Activated naive CD8-positive, alpha-beta T cell treated with anti-CD3 and anti-CD28 coated beads, Interleukin-2, amount 50 U/mL, for 24 hours (primary cell): Measurements from ENCODE around the gene ZSCAN22.
"Not testable (repeated sequence)": the region's sequence is repeated elsewhere in the genome, so short reads cannot be mapped to it uniquely, and the experiment has no call there.

Experiments used
- ATAC-seq: fragments of 150-1000 bp; cut with Tn5 transposase; one replicate; pipeline ENCODE4 v1.10.0; 2021
- DNase-seq: peaks from one replicate; pipeline ENCODE4 v3.0.0; 2021
- H3K27ac Mint-ChIP-seq: one replicate; pipeline ENCODE4 v1.8.0; 2021; ENCODE audit warnings: mild to moderate bottlenecking, mixed read lengths
- H3K27me3 Mint-ChIP-seq: one replicate; pipeline ENCODE4 v1.8.0; 2021; ENCODE audit warnings: mixed read lengths
- H3K36me3 Mint-ChIP-seq: one replicate; pipeline ENCODE4 v1.8.0; 2021; ENCODE audit warnings: low read depth, mixed read lengths
- H3K4me1 Mint-ChIP-seq: one replicate; pipeline ENCODE4 v1.8.0; 2021; ENCODE audit warnings: mixed read lengths
- H3K4me3 Mint-ChIP-seq: one replicate; pipeline ENCODE4 v1.8.0; 2021; ENCODE audit warnings: mild to moderate bottlenecking, moderate library complexity, mixed read lengths
- H3K9me3 Mint-ChIP-seq: one replicate; pipeline ENCODE4 v1.8.0; 2021; ENCODE audit warnings: mixed read lengths

The ZSCAN22 gene

GRCh38 chr19:58334691-58335249 lies 8.0 kb downstream of the ZSCAN22 start:
- no peak for ATAC-seq
- Mint-ChIP-seq H3K9me3 (no peaks in the 10 kb centered on the region), H3K27ac (no peak overlapping the region), H3K27me3 (no peaks in the 10 kb centered on the region), H3K36me3 (peaks cover 24% of the 10 kb centered on the region), H3K4me1 (peaks cover 1% of the 10 kb centered on the region), H3K4me3 (no peak overlapping the region)
- no peak for DNase-seq

- Mint-ChIP-seq H3K4me3 (no peak overlapping the region), H3K36me3 (peaks cover 28% of the 10 kb centered on the region), H3K9me3 (no peaks in the 10 kb centered on the region), H3K27me3 (no peaks in the 10 kb centered on the region), H3K27ac (no peak overlapping the region), H3K4me1 (peaks cover 4% of the 10 kb centered on the region)
- ATAC-seq (no peak), DNase-seq (no peak)
Observed at GRCh38 chr19:58335630-58336029, 8.8 kb downstream of the ZSCAN22 start.

GRCh38 chr19:58336216-58336615 lies 9.4 kb downstream of the ZSCAN22 start:
- no peak overlapping the region for H3K27ac Mint-ChIP-seq
- no peaks in the 10 kb centered on the region for H3K27me3 Mint-ChIP-seq
- peaks cover 29% of the 10 kb centered on the region for H3K36me3 Mint-ChIP-seq
- DNase-seq (no peak), ATAC-seq (no peak)
- H3K4me3 Mint-ChIP-seq = no peak overlapping the region
- H3K9me3 Mint-ChIP-seq = no peaks in the 10 kb centered on the region
- peaks cover 4% of the 10 kb centered on the region for H3K4me1 Mint-ChIP-seq

GRCh38 chr19:58336820-58337219 lies 10.0 kb downstream of the ZSCAN22 start:
- H3K27me3 Mint-ChIP-seq = no peaks in the 10 kb centered on the region
- no peak overlapping the region for H3K27ac Mint-ChIP-seq
- no peak for ATAC-seq
- no peak for DNase-seq
- peaks cover 31% of the 10 kb centered on the region for H3K36me3 Mint-ChIP-seq
- H3K9me3 Mint-ChIP-seq = no peaks in the 10 kb centered on the region
- no peak overlapping the region for H3K4me3 Mint-ChIP-seq
- peaks cover 4% of the 10 kb centered on the region for H3K4me1 Mint-ChIP-seq

GRCh38 chr19:58338336-58338735 lies 11.5 kb downstream of the ZSCAN22 start:
- DNase-seq (no peak), ATAC-seq (no peak)
- H3K9me3 Mint-ChIP-seq = no peaks in the 10 kb centered on the region
- H3K36me3 Mint-ChIP-seq = peaks cover 35% of the 10 kb centered on the region
- peaks cover 4% of the 10 kb centered on the region for H3K4me1 Mint-ChIP-seq
- H3K27me3 Mint-ChIP-seq = no peaks in the 10 kb centered on the region
- H3K4me3 Mint-ChIP-seq = no peak overlapping the region
- H3K27ac Mint-ChIP-seq = no peak overlapping the region

- Mint-ChIP-seq H3K36me3 (peaks cover 35% of the 10 kb centered on the region), H3K9me3 (no peaks in the 10 kb centered on the region), H3K4me3 (no peak overlapping the region), H3K27ac (no peak overlapping the region), H3K4me1 (peaks cover 4% of the 10 kb centered on the region), H3K27me3 (no peaks in the 10 kb centered on the region)
- ATAC-seq (no peak), DNase-seq (no peak)
Observed at GRCh38 chr19:58338825-58339558, 12.2 kb downstream of the ZSCAN22 start.

GRCh38 chr19:58345558-58345957 lies 18.8 kb downstream of the ZSCAN22 start:
- Mint-ChIP-seq H3K36me3 (peaks cover 15% of the 10 kb centered on the region), H3K27me3 (no peaks in the 10 kb centered on the region), H3K27ac (peak overlapping the region; percentile 25), H3K4me3 (peak overlapping the region; percentile 94), H3K9me3 (no peaks in the 10 kb centered on the region), H3K4me1 (peaks cover 28% of the 10 kb centered on the region)
- no peak for ATAC-seq
- no peak for DNase-seq

- DNase-seq (peak; percentile 77), ATAC-seq (peak; percentile 88)
- peaks cover 30% of the 10 kb centered on the region for H3K4me1 Mint-ChIP-seq
- no peaks in the 10 kb centered on the region for H3K9me3 Mint-ChIP-seq
- H3K27ac Mint-ChIP-seq = peak overlapping the region; percentile 82
- H3K27me3 Mint-ChIP-seq = no peaks in the 10 kb centered on the region
- peaks cover 15% of the 10 kb centered on the region for H3K36me3 Mint-ChIP-seq
- peak overlapping the region; percentile 94 for H3K4me3 Mint-ChIP-seq
Observed at GRCh38 chr19:58346961-58347929, 20.5 kb downstream of the ZSCAN22 start.

- not testable (repeated sequence) for H3K27me3 Mint-ChIP-seq, ATAC-seq, H3K9me3 Mint-ChIP-seq, DNase-seq
- peaks cover 14% of the 10 kb centered on the region for H3K36me3 Mint-ChIP-seq
- peak overlapping the region; percentile 94 for H3K4me3 Mint-ChIP-seq
- H3K27ac Mint-ChIP-seq = peak overlapping the region; percentile 82
- H3K4me1 Mint-ChIP-seq = peaks cover 30% of the 10 kb centered on the region
Observed at GRCh38 chr19:58348080-58348479, 21.3 kb downstream of the ZSCAN22 start.

- Mint-ChIP-seq H3K9me3 (no peaks in the 10 kb centered on the region), H3K4me1 (peaks cover 30% of the 10 kb centered on the region), H3K27me3 (no peaks in the 10 kb centered on the region), H3K36me3 (peaks cover 14% of the 10 kb centered on the region), H3K27ac (peak overlapping the region; percentile 14), H3K4me3 (peak overlapping the region; percentile 49)
- DNase-seq = no peak
- no peak for ATAC-seq
Observed at GRCh38 chr19:58349590-58349989, 22.8 kb downstream of the ZSCAN22 start.

GRCh38 chr19:58350001-58350861 lies 23.4 kb downstream of the ZSCAN22 start:
- Mint-ChIP-seq H3K4me3 (no peak overlapping the region), H3K36me3 (peaks cover 14% of the 10 kb centered on the region), H3K9me3 (no peaks in the 10 kb centered on the region), H3K4me1 (peaks cover 30% of the 10 kb centered on the region), H3K27me3 (no peaks in the 10 kb centered on the region), H3K27ac (no peak overlapping the region)
- ATAC-seq (no peak), DNase-seq (no peak)

- Mint-ChIP-seq H3K9me3 (no peaks in the 10 kb centered on the region), H3K27ac (no peak overlapping the region), H3K4me3 (no peak overlapping the region), H3K27me3 (no peaks in the 10 kb centered on the region), H3K36me3 (peaks cover 12% of the 10 kb centered on the region), H3K4me1 (peaks cover 29% of the 10 kb centered on the region)
- ATAC-seq (no peak), DNase-seq (no peak)
Observed at GRCh38 chr19:58350871-58351557, 24.2 kb downstream of the ZSCAN22 start.

- peaks cover 12% of the 10 kb centered on the region for H3K36me3 Mint-ChIP-seq
- no peaks in the 10 kb centered on the region for H3K27me3 Mint-ChIP-seq
- DNase-seq = no peak
Observed at GRCh38 chr19:58351558-58351878, 24.7 kb downstream of the ZSCAN22 start.

More at GRCh38 chr19:58351558-58351878, 24.7 kb downstream of the ZSCAN22 start:
- Mint-ChIP-seq H3K4me1 (peaks cover 26% of the 10 kb centered on the region), H3K4me3 (no peak overlapping the region), H3K9me3 (no peaks in the 10 kb centered on the region), H3K27ac (no peak overlapping the region)
- no peak for ATAC-seq
